ENCODE data around the gene TSPAN4.

The TSPAN4 gene

DNA sequence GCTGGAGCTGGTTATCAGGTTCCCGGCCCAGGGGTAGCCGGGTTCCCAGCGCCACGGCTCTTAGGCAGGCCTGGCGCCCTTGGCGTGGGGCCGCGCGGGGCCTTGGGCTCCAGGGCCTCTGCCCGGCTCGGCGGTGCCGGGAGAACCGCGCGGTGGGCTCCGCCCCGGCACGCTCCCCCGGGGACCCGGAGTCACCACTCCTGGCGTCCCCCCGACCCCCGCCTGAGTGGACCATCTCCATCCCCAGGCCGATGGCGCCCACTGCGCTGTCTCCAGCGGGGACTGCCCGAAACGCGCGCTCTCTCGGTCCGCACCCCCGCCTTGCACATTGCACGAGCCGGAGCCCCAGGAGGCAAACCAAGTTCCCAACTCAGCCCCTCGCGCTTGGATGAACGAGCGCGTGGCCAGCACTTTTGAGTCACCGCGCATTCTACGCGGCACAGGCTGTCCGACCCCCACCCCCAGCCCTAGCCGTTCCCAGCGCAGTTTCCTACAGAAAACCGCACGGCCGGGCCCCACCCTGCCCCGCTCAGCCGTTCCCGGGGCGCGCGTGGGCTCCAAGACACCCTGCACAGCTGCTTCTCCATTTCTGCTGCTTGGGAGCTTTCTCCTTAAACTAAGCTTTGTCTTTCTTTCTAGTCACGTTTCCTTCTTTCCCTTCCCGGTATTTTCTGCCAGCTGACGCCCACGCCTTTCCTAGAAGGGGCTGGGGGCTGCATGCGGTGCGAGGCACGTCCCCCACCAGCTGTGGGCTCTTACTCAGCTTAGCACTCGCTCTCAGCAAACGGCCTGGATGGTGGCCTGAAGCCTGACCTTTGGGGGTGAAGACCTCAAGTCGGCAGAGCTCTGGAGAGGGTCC lies 68.6 kb downstream of the TSPAN4 start:
- peak; percentile 71 for DNase-seq

DNA sequence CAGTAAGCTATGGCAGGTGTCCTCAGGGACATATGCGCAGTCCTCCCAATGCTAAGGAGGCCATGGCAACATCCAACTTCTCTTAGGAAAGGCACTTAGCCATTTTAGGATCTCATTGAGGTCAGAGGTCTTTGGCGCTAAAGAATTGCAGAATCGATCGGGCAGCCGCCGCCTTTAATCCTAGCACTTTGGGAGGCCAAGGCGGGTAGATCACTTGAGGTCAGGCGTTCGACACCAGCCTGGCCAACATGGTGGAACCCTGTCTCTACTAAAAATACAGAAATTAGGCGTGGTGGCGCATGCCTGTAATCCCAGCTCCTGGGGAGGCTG lies 69.2 kb downstream of the TSPAN4 start:
- DNase-seq: no peak

DNA sequence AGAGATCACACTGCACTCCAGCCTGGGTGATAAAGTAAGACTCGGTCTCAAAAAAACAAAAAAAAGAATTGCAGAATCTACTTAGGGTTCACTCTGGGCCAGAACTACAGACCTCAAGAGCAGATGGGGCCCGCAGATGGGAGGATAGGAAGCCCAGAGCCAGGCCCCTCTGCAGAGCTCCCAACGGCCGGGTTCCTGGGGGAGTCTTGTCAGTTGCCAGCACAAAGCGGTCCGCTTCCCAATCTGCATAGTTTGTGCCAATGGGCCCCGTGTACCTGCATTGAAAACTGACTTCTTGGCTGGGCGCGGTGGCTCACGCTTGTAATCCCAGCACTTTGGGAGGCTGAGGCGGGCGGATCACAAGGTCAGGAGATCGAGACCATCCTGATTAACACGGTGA lies 69.6 kb downstream of the TSPAN4 start:
- no peak for DNase-seq

DNA sequence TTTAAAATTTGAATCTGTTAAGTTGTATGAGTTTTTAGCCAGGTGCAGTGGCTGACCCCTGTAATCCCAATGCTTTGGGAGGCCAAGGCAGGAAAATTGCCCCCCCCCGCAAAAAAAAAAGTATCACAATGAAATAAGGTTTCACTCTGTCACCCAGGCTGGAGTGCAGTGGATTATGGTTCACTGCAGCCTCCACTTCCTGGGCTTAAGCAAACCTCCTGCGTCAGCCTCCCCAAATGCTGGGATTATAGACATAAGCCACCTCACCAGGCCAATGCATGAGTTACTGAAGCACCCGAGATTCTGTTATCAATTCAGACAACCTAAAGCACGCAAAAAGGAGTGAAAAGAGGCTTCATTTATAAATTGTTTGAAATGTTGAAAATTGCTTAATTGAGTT lies 70.4 kb downstream of the TSPAN4 start:
- DNase-seq: no peak

DNA sequence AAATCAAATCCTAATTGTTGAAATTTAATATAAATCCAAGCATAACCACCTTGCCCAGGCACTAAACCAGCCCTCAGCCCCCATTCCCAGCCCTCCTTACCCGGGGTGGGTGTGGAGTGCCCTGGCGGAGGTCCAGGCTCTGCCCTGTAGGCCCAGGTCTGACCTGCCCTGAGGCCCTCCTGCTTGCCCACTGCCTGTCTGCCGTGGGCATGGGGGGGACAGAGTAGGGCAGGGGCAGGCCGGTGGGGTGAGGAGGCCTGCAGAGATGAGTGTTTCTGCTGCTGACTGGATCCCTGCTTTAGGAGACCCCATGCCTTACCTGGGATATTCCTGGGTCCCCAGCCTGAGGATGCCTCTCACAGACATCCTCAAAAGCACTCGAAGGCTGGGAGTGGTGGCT lies 71.6 kb downstream of the TSPAN4 start:
- no peak for DNase-seq

DNA sequence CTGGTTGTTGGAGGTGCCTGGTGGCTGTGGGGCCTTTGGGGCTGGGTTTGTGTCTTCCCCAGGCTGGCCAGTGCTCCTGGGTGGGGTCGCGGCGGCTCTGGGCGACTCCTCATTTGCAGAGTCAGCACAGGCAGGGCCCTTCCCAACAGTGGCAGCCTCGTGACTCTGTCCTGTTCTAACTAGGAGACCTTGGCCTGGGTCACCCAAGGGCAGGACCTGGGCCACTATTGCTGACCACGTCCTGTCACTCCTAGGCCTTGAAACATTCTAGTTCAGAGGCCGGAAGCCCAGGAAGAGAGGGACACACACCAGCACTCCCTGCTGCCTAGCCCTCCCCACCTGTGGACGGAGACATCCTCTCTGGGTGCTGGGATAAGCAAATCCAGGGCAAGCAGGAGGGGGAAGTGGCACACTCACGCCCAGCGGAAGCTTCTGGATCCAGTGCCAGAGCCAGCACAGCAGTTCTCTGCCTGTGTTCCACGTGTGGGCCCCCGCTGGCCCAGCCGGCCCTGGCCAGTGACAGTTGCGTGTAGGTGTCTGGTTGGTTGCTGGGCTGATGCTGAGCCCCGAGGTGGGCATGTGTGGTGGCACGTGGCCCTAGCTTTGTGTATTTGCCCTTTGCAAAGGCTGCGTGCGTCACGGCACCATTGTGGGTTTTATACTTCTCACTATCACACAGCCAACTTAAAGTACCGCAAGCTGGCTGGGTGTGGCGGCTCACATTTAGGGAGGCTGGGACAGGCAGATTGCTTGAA lies 72.3 kb downstream of the TSPAN4 start:
- no peak for DNase-seq

All from fibroblast of skin of scalp (primary cell).